Breast epithelium (tissue), 3 donors: ENCODE results near the gene ARHGAP4.

Experiments used
- CTCF ChIP-seq, 3 donors: fragments of 450-650 bp; IDR thresholded peaks; one replicate each; pipeline ENCODE4 v1.5.1; 2016 to 2017; ENCODE audit warnings: antibody characterized with exemption in 3 of 3, mild to moderate bottlenecking in 3 of 3, moderate library complexity in 3 of 3
- POLR2AphosphoS5 ChIP-seq, 3 donors: sonication (generic); formaldehyde crosslinking; IDR thresholded peaks; one replicate each; pipeline ENCODE4 v1.6.1; 2017; ENCODE audit warnings: antibody characterized with exemption in 3 of 3

GRCh38 chrX:153884136-153884535 is 41.9 kb downstream of the ARHGAP4 start:
- no peak for TF ChIP-seq CTCF (IDR thresholded peaks at IDR 0.05)
- TF ChIP-seq POLR2AphosphoS5 (IDR thresholded peaks at IDR 0.05), result no peak
